SK-N-SH treated with all-trans-retinoic acid at 6 μM for 48 hours (cell line): ENCODE measurements around the gene CHCT1.

Experiments used
- ATAC-seq: fragments of 200-7000 bp; cut with Tn5 transposase; 3 replicates; pipeline ENCODE4 v1.9.1; 2020; ENCODE audit warnings: mild to moderate bottlenecking, moderate library complexity
- BACH2 ChIP-seq: fragments of 250-450 bp; sonication (Bioruptor Pico); IDR thresholded peaks from 2 replicates; pipeline ENCODE4 v1.9.0; 2021; ENCODE audit warnings: mild to moderate bottlenecking, borderline replicate concordance
- ESRRG ChIP-seq: fragments of 250-450 bp; sonication (Bioruptor Pico); IDR thresholded peaks from 2 replicates; pipeline ENCODE4 v1.6.1; 2021; ENCODE audit warnings: mild to moderate bottlenecking
- GLIS3 ChIP-seq: fragments of 250-450 bp; sonication (Bioruptor Pico); IDR thresholded peaks from 2 replicates; pipeline ENCODE4 v1.5.0; 2020; ENCODE audit warnings: mild to moderate bottlenecking, moderate library complexity
- ISL1 ChIP-seq: fragments of 250-450 bp; sonication (Bioruptor Pico); IDR thresholded peaks from 2 replicates; pipeline ENCODE4 v2.1.2; 2022; ENCODE audit warnings: mild to moderate bottlenecking, moderate library complexity
- PPARA ChIP-seq: fragments of 250-450 bp; sonication (Bioruptor Pico); IDR thresholded peaks from 2 replicates; pipeline ENCODE4 v1.5.0; 2020; ENCODE audit warnings: mild to moderate bottlenecking, borderline replicate concordance
- RARB ChIP-seq: fragments of 250-450 bp; sonication (Bioruptor Pico); IDR thresholded peaks from 2 replicates; pipeline ENCODE4 v1.8.0; 2021; ENCODE audit warnings: mild to moderate bottlenecking, moderate library complexity
- TCF4 ChIP-seq: fragments of 250-450 bp; sonication (Bioruptor Pico); IDR thresholded peaks from 2 replicates; pipeline ENCODE4 v1.8.0; 2021; ENCODE audit warnings: mild to moderate bottlenecking, moderate library complexity, borderline replicate concordance
- TSHZ2 ChIP-seq: fragments of 250-450 bp; sonication (Bioruptor Pico); IDR thresholded peaks from 2 replicates; pipeline ENCODE4 v1.5.0; 2020; ENCODE audit warnings: mild to moderate bottlenecking, moderate library complexity
- ZC3H10 ChIP-seq: fragments of 250-450 bp; sonication (Bioruptor Pico); IDR thresholded peaks from 2 replicates; pipeline ENCODE4 v1.5.1; 2021; ENCODE audit warnings: mild to moderate bottlenecking, moderate library complexity
- ZFP3 ChIP-seq: fragments of 250-450 bp; sonication (Bioruptor Pico); IDR thresholded peaks from 2 replicates; pipeline ENCODE4 v1.5.0; 2020; ENCODE audit warnings: mild to moderate bottlenecking, moderate library complexity
- ZFP30 ChIP-seq: fragments of 450-650 bp; formaldehyde crosslinking; IDR thresholded peaks from 2 replicates; pipeline ENCODE4 v1.5.0; 2022; ENCODE audit warnings: mild to moderate bottlenecking, moderate library complexity
- ZNF565 ChIP-seq: fragments of 450-650 bp; formaldehyde crosslinking; conservative IDR thresholded peaks from 2 replicates; pipeline ENCODE4 v1.5.0; 2020; ENCODE audit warnings: low read depth, mild to moderate bottlenecking, moderate library complexity
- ZNF8 ChIP-seq: fragments of 450-650 bp; formaldehyde crosslinking; IDR thresholded peaks from 2 replicates; pipeline ENCODE4 v1.5.0; 2020; ENCODE audit warnings: mild to moderate bottlenecking, moderate library complexity
- TF ChIP-seq, protein P1 (sequence below): fragments of 250-450 bp; sonication (Bioruptor Pico); IDR thresholded peaks from 2 replicates; pipeline ENCODE4 v1.5.1; 2021; ENCODE audit warnings: mild to moderate bottlenecking, moderate library complexity
- TF ChIP-seq, protein P2 (sequence below): fragments of 250-450 bp; sonication (Bioruptor Pico); IDR thresholded peaks from 2 replicates; pipeline ENCODE4 v1.5.1; 2020; ENCODE audit warnings: low read depth, mild to moderate bottlenecking, moderate library complexity

Gene CHCT1

GRCh38 chr17:60436676-60437075 lies 14.4 kb downstream of the CHCT1 start:
- TF ChIP-seq ZC3H10 (CRISPR knock-in tag) (no peak), ZFP3 (no peak), BACH2 (no peak), GLIS3 (CRISPR knock-in tag) (no peak), ESRRG (CRISPR knock-in tag) (no peak), RARB (CRISPR knock-in tag) (no peak), PPARA (CRISPR knock-in tag) (no peak), ZNF8 (CRISPR knock-in tag) (no peak), ZFP30 (CRISPR knock-in tag) (no peak)
- TF ChIP-seq, protein P1, sequence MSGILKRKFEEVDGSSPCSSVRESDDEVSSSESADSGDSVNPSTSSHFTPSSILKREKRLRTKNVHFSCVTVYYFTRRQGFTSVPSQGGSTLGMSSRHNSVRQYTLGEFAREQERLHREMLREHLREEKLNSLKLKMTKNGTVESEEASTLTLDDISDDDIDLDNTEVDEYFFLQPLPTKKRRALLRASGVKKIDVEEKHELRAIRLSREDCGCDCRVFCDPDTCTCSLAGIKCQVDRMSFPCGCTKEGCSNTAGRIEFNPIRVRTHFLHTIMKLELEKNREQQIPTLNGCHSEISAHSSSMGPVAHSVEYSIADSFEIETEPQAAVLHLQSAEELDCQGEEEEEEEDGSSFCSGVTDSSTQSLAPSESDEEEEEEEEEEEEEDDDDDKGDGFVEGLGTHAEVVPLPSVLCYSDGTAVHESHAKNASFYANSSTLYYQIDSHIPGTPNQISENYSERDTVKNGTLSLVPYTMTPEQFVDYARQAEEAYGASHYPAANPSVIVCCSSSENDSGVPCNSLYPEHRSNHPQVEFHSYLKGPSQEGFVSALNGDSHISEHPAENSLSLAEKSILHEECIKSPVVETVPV (CRISPR knock-in tag) = no peak
- TF ChIP-seq, protein P2, sequence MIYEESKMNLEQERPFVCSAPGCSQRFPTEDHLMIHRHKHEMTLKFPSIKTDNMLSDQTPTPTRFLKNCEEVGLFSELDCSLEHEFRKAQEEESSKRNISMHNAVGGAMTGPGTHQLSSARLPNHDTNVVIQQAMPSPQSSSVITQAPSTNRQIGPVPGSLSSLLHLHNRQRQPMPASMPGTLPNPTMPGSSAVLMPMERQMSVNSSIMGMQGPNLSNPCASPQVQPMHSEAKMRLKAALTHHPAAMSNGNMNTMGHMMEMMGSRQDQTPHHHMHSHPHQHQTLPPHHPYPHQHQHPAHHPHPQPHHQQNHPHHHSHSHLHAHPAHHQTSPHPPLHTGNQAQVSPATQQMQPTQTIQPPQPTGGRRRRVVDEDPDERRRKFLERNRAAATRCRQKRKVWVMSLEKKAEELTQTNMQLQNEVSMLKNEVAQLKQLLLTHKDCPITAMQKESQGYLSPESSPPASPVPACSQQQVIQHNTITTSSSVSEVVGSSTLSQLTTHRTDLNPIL (CRISPR knock-in tag) = no peak
- no peak for ATAC-seq

DNA sequence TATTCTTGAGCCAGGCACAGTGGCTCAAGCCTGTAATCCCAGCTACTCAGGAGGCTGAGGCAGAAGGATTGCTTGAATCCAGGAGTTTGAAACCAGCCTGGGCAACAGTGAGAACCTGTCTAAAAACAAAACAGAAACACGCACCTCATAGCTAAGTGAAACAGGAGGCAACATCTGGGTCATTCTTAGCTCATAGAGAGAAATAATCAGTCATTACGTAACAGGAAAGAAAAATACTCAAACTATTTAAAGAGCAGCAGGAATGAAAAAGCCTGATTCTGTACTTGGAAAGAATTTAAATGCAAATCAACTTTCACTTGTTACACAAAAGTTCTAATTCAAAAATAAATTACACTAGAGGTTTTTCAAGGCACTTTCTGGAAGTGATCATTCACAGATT lies 17.2 kb downstream of the CHCT1 start:
- TF ChIP-seq ZNF565 (CRISPR knock-in tag) (no peak), RARB (CRISPR knock-in tag) (no peak), PPARA (CRISPR knock-in tag) (no peak), ESRRG (CRISPR knock-in tag) (no peak), TCF4 (no peak), TSHZ2 (CRISPR knock-in tag) (no peak)
- ATAC-seq = no peak

GRCh38 chr17:60442271-60443173 lies 20.2 kb downstream of the CHCT1 start:
- ATAC-seq = peak; percentile 78
- TF ChIP-seq TCF4 = peak; percentile 89; the same call in 1 of the 2 replicates
- TF ChIP-seq GLIS3 (CRISPR knock-in tag) = 0 out of 2 replicates have a peak, but pooled peaks have one; percentile 70
- TF ChIP-seq ZFP3 = no peak
- TF ChIP-seq TSHZ2 (CRISPR knock-in tag) = peak; percentile 31; the same call in 1 of the 2 replicates
- no peak for TF ChIP-seq ESRRG (CRISPR knock-in tag)

GRCh38 chr17:60443713-60444112 lies 21.4 kb downstream of the CHCT1 start:
- TF ChIP-seq ZNF8 (CRISPR knock-in tag) = no peak
- TF ChIP-seq ISL1 (CRISPR knock-in tag) = no peak
- TF ChIP-seq TSHZ2 (CRISPR knock-in tag) = no peak
- TF ChIP-seq, all 23 proteins: peak for 0
- no peak for ATAC-seq
